HepG2 (cell line): Measurements from ENCODE around the gene EIF1. TPM values are rescaled to one million over a fixed set of nuclear protein-coding genes. Genes with fewer than 3 reads are reported as not detected.

ENCODE experiments used
- CBX2 ChIP-seq, 2 experiments: fragments of 200-600 bp in 1 of 2; sonication (generic); formaldehyde crosslinking in 1 of 2; IDR thresholded peaks; 2 replicates each; pipeline versions ENCODE4 v1.7.0 to v1.8.1; 2018 to 2022; ENCODE audit warnings: low read depth in 2 of 2, low read length in 1 of 2, mild to moderate bottlenecking in 1 of 2, missing genetic modification reagents in 1 of 2
- CENPT ChIP-seq: sonication (generic); formaldehyde crosslinking; IDR thresholded peaks from 2 replicates; pipeline ENCODE4 v1.8.0; 2022; ENCODE audit warnings: low read depth, mild to moderate bottlenecking, moderate library complexity, missing genetic modification reagents
- KDM5B ChIP-seq: sonication (generic); formaldehyde crosslinking; IDR thresholded peaks from 2 replicates; pipeline ENCODE4 v1.4.0; 2020; ENCODE audit warnings: missing genetic modification reagents, mild to moderate bottlenecking, borderline replicate concordance
- KLF6 ChIP-seq: IDR thresholded peaks from 2 replicates; pipeline ENCODE4 v1.8.0; 2016; ENCODE audit warnings: missing biosample characterization, missing genetic modification reagents
- MBD4 ChIP-seq: IDR thresholded peaks from 2 replicates; pipeline ENCODE4 v1.6.1; 2012; ENCODE audit warnings: low read length, inconsistent platforms, borderline replicate concordance
- MZF1 ChIP-seq: sonication (generic); formaldehyde crosslinking; IDR thresholded peaks from 2 replicates; pipeline ENCODE4 v1.8.1; 2023; ENCODE audit warnings: mild to moderate bottlenecking, missing genetic modification reagents, borderline replicate concordance
- NR1H2 ChIP-seq: sonication (generic); formaldehyde crosslinking; IDR thresholded peaks from 2 replicates; pipeline ENCODE4 v1.8.1; 2022; ENCODE audit warnings: low read depth, missing genetic modification reagents, borderline replicate concordance
- RBM22 ChIP-seq: fragments of 200-400 bp; formaldehyde crosslinking; optimal IDR thresholded peaks from 2 replicates; pipeline ENCODE3; 2017; ENCODE audit warnings: mild to moderate bottlenecking, low read length, moderate library complexity
- SMAD3 ChIP-seq: sonication (generic); formaldehyde crosslinking; IDR thresholded peaks from 2 replicates; pipeline ENCODE4 v1.4.0; 2020; ENCODE audit warnings: missing genetic modification reagents
- TAF1 ChIP-seq: sonication (generic); formaldehyde crosslinking; IDR thresholded peaks from 2 replicates; pipeline ENCODE4 v1.4.0; 2020; ENCODE audit warnings: missing genetic modification reagents
- ZNF441 ChIP-seq: sonication (generic); formaldehyde crosslinking; IDR thresholded peaks from 2 replicates; pipeline ENCODE4 v1.7.0; 2021; ENCODE audit warnings: missing genetic modification reagents, borderline replicate concordance
- ZNF841 ChIP-seq: sonication (generic); formaldehyde crosslinking; IDR thresholded peaks from 2 replicates; pipeline ENCODE4 v1.8.1; 2023; ENCODE audit warnings: missing genetic modification reagents, borderline replicate concordance
- polyA plus RNA-seq, 8 experiments: library from polyadenylated mRNA; depleted of rRNA in 3 of 8; stranded (reverse) in 7 of 8; unstranded in 1 of 8; fragments of >200 nt; fragmentation: Illumina TruSeq in 4 of 8; extraction: Trizol in 4 of 8; gene quantifications; 2 replicates each; pipeline versions ENCODE4 v1.2.1 to v1.2.3, GENCODE V29; 2011 to 2016; ENCODE audit warnings: low read depth in 4 of 8, missing spikeins in 1 of 8, mixed read lengths in 1 of 8; ENCODE audit not compliant: insufficient read depth in 1 of 8
- total RNA-seq, 5 experiments: library from RNA; depleted of rRNA; stranded (reverse); fragments of >200 nt; fragmentation: Illumina TruSeq; extraction: Trizol; gene quantifications; 2 replicates each; pipeline ENCODE4 v1.2.3, GENCODE V29; 2016; ENCODE audit warnings: low read depth in 1 of 5
- TF ChIP-seq, protein P1 (sequence below): sonication (generic); formaldehyde crosslinking; IDR thresholded peaks from 2 replicates; pipeline ENCODE4 v1.8.0; 2022; ENCODE audit warnings: missing genetic modification reagents, mild to moderate bottlenecking, inconsistent platforms, borderline replicate concordance
- TF ChIP-seq, protein P2 (sequence below): sonication (generic); formaldehyde crosslinking; IDR thresholded peaks from 2 replicates; pipeline ENCODE4 v1.4.0; 2020; ENCODE audit warnings: missing genetic modification reagents
- TF ChIP-seq, protein P3 (sequence below): sonication (generic); formaldehyde crosslinking; IDR thresholded peaks from 2 replicates; pipeline ENCODE4 v1.4.0; 2020; ENCODE audit warnings: missing genetic modification reagents; ENCODE audit errors: not compliant biosample characterization

Gene EIF1
- total and polyA plus RNA-seq, 2 of the 13 experiments (the other 11 are each of a cell fraction or from before 2014, with no cell fraction given) = 147 to 517 TPM

- TF ChIP-seq KLF6 (CRISPR knock-in tag) = peak; percentile 98; the same call in 1 of the 2 replicates
- no peak for TF ChIP-seq ZNF841
- TF ChIP-seq CENPT = peak; percentile 93
- TF ChIP-seq, protein P1, sequence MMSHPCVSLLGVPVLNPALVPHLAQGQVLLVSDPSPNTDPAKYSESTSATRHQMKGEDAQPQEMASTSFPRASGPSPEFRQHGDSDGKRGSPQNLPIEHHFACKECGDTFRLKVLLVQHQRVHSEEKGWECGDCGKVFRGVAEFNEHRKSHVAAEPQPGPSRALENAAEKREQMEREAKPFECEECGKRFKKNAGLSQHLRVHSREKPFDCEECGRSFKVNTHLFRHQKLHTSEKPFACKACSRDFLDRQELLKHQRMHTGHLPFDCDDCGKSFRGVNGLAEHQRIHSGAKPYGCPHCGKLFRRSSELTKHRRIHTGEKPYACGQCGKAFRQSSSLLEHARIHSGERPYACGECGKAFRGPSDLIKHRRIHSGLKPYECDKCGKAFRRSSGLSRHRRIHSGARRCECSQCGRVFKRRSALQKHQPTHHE (CRISPR knock-in tag) = peak; percentile 96
- TF ChIP-seq MBD4 = no peak
- TF ChIP-seq MZF1 = no peak; the same call in 1 of the 2 replicates
- TF ChIP-seq, protein P2, sequence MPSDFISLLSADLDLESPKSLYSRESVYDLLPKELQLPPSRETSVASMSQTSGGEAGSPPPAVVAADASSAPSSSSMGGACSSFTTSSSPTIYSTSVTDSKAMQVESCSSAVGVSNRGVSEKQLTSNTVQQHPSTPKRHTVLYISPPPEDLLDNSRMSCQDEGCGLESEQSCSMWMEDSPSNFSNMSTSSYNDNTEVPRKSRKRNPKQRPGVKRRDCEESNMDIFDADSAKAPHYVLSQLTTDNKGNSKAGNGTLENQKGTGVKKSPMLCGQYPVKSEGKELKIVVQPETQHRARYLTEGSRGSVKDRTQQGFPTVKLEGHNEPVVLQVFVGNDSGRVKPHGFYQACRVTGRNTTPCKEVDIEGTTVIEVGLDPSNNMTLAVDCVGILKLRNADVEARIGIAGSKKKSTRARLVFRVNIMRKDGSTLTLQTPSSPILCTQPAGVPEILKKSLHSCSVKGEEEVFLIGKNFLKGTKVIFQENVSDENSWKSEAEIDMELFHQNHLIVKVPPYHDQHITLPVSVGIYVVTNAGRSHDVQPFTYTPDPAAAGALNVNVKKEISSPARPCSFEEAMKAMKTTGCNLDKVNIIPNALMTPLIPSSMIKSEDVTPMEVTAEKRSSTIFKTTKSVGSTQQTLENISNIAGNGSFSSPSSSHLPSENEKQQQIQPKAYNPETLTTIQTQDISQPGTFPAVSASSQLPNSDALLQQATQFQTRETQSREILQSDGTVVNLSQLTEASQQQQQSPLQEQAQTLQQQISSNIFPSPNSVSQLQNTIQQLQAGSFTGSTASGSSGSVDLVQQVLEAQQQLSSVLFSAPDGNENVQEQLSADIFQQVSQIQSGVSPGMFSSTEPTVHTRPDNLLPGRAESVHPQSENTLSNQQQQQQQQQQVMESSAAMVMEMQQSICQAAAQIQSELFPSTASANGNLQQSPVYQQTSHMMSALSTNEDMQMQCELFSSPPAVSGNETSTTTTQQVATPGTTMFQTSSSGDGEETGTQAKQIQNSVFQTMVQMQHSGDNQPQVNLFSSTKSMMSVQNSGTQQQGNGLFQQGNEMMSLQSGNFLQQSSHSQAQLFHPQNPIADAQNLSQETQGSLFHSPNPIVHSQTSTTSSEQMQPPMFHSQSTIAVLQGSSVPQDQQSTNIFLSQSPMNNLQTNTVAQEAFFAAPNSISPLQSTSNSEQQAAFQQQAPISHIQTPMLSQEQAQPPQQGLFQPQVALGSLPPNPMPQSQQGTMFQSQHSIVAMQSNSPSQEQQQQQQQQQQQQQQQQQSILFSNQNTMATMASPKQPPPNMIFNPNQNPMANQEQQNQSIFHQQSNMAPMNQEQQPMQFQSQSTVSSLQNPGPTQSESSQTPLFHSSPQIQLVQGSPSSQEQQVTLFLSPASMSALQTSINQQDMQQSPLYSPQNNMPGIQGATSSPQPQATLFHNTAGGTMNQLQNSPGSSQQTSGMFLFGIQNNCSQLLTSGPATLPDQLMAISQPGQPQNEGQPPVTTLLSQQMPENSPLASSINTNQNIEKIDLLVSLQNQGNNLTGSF (CRISPR knock-in tag) = 0 out of 2 replicates have a peak, but pooled peaks have one; percentile 9
- TF ChIP-seq, protein P3, sequence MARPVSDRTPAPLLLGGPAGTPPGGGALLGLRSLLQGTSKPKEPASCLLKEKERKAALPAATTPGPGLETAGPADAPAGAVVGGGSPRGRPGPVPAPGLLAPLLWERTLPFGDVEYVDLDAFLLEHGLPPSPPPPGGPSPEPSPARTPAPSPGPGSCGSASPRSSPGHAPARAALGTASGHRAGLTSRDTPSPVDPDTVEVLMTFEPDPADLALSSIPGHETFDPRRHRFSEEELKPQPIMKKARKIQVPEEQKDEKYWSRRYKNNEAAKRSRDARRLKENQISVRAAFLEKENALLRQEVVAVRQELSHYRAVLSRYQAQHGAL (CRISPR knock-in tag) = no peak
- peak; percentile 81 for TF ChIP-seq ZNF441 (CRISPR knock-in tag)
- TF ChIP-seq CBX2 (IDR thresholded peaks at IDR 0.05; ENCODE audit: low read depth, low read length) = peak; percentile 60; the same call in 1 of the 2 replicates
- 0 out of 2 replicates have a peak, but pooled peaks have one; percentile 68 for TF ChIP-seq CBX2 (CRISPR knock-in tag; IDR thresholded peaks at IDR 0.05; ENCODE audit: low read depth)
- TF ChIP-seq TAF1 (CRISPR knock-in tag) = peak; percentile 86
- TF ChIP-seq NR1H2 (CRISPR knock-in tag) = peak; percentile 92; the same call in 1 of the 2 replicates
- peak; percentile 71; the same call in 1 of the 2 replicates for TF ChIP-seq SMAD3 (CRISPR knock-in tag)
- peak; percentile 97 for TF ChIP-seq KDM5B (CRISPR knock-in tag)
- peak; percentile 100 for TF ChIP-seq RBM22
These were observed at the start of gene EIF1 (continued) for GRCh38 chr17:41688641-41689496.
